ENCODE measurements around the gene SARNP.

SARNP gene

DNA sequence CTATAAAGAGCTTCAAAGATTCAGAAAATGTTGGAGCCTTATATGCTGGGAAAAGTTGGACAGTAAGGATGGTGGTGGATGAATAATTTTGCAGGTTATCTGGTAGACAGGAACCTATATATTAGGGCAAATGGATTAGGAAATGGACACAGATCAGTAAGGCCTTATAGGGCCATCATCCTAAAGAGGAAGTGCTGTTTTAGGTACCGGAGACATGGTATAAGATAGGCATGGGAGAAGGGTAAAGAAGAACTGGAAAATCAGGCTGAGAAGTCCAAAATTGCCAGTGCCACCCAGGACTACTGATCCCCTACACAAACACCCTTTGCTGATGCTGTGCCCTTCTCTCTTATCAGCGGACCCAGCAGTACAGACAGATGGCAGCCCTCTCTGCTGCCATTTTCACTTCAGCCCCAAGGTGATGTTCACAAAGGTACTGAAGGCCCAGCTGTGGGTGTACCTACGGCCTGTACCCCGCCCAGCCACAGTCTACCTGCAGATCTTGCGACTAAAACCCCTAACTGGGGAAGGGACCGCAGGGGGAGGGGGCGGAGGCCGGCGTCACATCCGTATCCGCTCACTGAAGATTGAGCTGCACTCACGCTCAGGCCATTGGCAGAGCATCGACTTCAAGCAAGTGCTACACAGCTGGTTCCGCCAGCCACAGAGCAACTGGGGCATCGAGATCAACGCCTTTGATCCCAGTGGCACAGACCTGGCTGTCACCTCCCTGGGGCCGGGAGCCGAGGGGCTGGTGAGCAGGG is 69.1 kb downstream of the SARNP start:
- no peaks in the 10 kb centered on the region for H3K9me3 ChIP-seq (ENCODE audit: control insufficient read depth, low read length)
- no peaks in the 10 kb centered on the region for H3K27me3 ChIP-seq (replicated peaks; ENCODE audit: control insufficient read depth, insufficient read depth, low read length)
- H3K4me3 ChIP-seq (ENCODE audit: low read length): no peak overlapping the region
- no peak overlapping the region for H3K9ac ChIP-seq (ENCODE audit: low read length)
- DNase-seq (ENCODE audit: low read depth): no peak
- peaks cover 30% of the 10 kb centered on the region for H3K4me1 ChIP-seq (ENCODE audit: control insufficient read depth, insufficient read depth, low read length)
- peaks cover 33% of the 10 kb centered on the region for H3K36me3 ChIP-seq (ENCODE audit: control insufficient read depth, insufficient read depth, low read length, severe bottlenecking)

DNA sequence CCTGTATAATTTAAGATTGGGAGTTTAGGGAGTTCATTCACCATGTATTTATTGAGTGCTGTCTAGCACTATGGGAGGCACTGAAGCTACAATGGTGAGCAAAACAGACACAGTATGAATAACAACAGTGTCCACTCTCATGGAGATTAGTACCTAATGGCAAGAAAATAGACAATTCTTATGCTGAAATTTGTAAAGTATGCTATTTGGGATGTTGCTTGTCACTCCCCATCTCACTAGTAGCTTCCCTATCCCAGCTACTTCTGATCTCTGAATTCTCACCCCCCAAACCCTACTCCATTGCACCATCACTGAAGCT is 70.7 kb downstream of the SARNP start:
- H3K4me1 ChIP-seq (ENCODE audit: control insufficient read depth, insufficient read depth, low read length): peaks cover 37% of the 10 kb centered on the region
- H3K4me3 ChIP-seq (ENCODE audit: low read length): no peak overlapping the region
- no peaks in the 10 kb centered on the region for H3K9me3 ChIP-seq (ENCODE audit: control insufficient read depth, low read length)
- no peaks in the 10 kb centered on the region for H3K27me3 ChIP-seq (replicated peaks; ENCODE audit: control insufficient read depth, insufficient read depth, low read length)
- no peak overlapping the region for H3K9ac ChIP-seq (ENCODE audit: low read length)
- no peak for DNase-seq (ENCODE audit: low read depth)
- H3K36me3 ChIP-seq (ENCODE audit: control insufficient read depth, insufficient read depth, low read length, severe bottlenecking): peaks cover 18% of the 10 kb centered on the region

DNA sequence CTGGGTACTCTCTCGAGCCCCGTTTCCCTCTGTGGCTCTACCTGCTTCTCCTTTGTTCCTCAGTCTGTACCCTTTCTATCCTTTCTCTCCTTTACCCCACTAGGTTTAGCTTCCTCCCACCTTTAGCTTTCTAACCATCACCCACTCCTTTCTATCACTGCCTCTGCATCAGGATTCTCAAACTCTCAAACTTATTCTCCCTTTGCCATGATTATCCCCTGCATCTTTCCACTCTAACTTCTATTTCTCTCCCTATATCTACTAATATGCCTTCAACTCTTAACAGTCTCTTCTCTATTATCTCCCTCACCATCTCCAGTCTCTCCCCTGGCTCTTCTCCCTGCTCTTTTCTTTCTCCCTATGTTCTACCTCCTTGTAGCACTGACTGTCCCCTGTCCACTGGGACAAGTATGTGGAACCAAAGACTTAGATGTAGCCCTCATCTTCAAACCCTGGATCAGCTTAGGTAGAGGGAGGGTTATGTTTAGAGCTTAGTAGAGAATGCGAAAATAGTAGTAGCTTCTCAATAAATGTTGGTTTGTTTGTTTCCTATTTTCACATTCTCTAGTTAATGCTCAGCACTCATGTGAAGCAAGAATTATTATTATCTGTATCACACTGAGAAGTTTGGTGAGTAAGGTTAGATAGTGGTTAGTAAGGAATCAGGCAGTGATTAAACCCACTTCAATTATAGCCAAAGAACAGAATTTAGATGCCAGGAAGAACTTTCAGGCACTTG is 71.2 kb downstream of the SARNP start:
- Histone ChIP-seq H3K4me3 (ENCODE audit: low read length) (no peak overlapping the region), H3K9me3 (ENCODE audit: control insufficient read depth, low read length) (no peaks in the 10 kb centered on the region), H3K9ac (ENCODE audit: low read length) (no peak overlapping the region), H3K4me1 (ENCODE audit: control insufficient read depth, insufficient read depth, low read length) (peaks cover 38% of the 10 kb centered on the region), H3K36me3 (ENCODE audit: control insufficient read depth, insufficient read depth, low read length, severe bottlenecking) (peaks cover 12% of the 10 kb centered on the region), H3K27me3 (replicated peaks; ENCODE audit: control insufficient read depth, insufficient read depth, low read length) (no peaks in the 10 kb centered on the region)
- no peak for DNase-seq (ENCODE audit: low read depth)

DNA sequence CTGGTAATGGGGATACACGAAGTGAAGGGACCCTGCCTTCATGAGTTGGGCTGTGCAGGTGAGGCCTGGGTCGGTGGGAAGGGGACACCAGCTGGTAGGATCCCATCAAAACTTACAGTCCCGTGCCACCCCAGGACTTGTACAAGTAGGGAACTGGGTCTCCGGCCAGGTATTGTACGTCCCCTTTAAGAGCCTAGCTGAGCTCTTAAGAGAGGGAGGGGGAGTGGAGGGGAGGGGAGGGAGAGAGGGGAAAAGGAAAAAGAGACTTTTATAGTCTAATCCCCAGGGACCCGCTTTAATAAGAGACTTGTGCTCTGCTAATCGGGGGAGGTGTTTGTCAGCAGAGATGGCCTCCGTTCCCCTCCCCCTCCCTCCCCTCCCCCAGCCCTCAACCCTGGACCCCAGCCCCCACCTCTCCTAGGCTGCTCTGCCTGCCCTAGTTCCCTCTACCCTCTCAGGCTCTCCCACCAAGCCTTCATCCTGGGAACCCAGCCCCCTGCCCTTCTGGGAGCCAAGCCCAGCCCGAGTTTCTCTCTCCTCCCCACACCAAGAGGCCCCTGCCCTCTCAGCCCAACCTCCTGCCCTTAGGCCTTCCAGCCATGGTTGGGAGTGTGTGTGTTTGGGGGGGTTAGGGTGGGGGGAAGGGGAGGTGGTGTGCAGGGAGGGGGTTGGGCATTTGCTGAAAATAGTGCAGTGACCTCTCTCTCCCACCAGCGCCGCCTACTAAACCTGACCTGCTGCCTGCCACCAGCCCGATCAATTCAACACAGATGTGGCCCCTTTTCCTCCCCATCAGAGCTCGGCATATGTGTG is 72.0 kb downstream of the SARNP start:
- Histone ChIP-seq H3K27me3 (replicated peaks; ENCODE audit: control insufficient read depth, insufficient read depth, low read length) (no peaks in the 10 kb centered on the region), H3K4me3 (ENCODE audit: low read length) (peak overlapping the region; percentile 84), H3K9me3 (ENCODE audit: control insufficient read depth, low read length) (no peaks in the 10 kb centered on the region), H3K9ac (ENCODE audit: low read length) (no peak overlapping the region), H3K4me1 (ENCODE audit: control insufficient read depth, insufficient read depth, low read length) (peaks cover 34% of the 10 kb centered on the region), H3K36me3 (ENCODE audit: control insufficient read depth, insufficient read depth, low read length, severe bottlenecking) (peaks cover 10% of the 10 kb centered on the region)
- peak; percentile 26 for DNase-seq (ENCODE audit: low read depth)

DNA sequence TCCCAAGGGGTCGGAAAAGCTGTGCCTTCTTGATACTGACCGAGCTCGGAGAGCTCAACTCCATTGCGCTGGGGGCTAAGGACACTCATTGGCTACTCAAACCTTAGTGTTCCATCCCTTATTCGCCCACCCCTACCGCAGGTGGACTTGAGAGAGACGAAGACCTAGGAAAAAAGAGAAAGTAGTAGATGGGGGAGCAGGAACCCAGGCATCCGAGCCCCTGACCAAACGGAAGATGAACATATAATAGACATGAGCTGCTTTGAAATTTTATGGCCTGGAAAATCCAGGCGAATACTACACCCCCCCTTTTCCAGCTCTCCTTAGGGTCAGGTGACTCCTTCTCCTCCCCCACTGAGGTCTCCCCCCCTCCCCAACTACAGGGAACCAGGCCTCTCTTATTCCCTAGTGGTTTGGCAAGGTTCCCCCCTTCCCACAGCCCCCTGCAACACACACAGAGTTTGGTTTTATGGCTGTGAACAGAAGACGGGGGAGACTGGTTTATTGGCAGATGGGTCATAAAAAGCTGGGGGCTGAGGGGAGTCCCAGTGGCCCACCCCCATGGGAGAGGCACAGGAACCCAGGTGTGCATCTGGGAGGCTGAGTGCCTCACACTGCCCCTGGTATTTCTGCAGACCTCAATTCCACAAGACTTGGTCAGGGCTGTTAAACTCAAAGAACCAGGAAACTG is 73.0 kb downstream of the SARNP start:
- H3K4me3 ChIP-seq (ENCODE audit: low read length): peak overlapping the region; percentile 84
- H3K27me3 ChIP-seq (replicated peaks; ENCODE audit: control insufficient read depth, insufficient read depth, low read length): no peaks in the 10 kb centered on the region
- H3K36me3 ChIP-seq (ENCODE audit: control insufficient read depth, insufficient read depth, low read length, severe bottlenecking): peaks cover 8% of the 10 kb centered on the region
- H3K9me3 ChIP-seq (ENCODE audit: control insufficient read depth, low read length): no peaks in the 10 kb centered on the region
- no peak for DNase-seq (ENCODE audit: low read depth)
- peaks cover 34% of the 10 kb centered on the region for H3K4me1 ChIP-seq (ENCODE audit: control insufficient read depth, insufficient read depth, low read length)
- H3K9ac ChIP-seq (ENCODE audit: low read length): peak overlapping the region; percentile 86

DNA sequence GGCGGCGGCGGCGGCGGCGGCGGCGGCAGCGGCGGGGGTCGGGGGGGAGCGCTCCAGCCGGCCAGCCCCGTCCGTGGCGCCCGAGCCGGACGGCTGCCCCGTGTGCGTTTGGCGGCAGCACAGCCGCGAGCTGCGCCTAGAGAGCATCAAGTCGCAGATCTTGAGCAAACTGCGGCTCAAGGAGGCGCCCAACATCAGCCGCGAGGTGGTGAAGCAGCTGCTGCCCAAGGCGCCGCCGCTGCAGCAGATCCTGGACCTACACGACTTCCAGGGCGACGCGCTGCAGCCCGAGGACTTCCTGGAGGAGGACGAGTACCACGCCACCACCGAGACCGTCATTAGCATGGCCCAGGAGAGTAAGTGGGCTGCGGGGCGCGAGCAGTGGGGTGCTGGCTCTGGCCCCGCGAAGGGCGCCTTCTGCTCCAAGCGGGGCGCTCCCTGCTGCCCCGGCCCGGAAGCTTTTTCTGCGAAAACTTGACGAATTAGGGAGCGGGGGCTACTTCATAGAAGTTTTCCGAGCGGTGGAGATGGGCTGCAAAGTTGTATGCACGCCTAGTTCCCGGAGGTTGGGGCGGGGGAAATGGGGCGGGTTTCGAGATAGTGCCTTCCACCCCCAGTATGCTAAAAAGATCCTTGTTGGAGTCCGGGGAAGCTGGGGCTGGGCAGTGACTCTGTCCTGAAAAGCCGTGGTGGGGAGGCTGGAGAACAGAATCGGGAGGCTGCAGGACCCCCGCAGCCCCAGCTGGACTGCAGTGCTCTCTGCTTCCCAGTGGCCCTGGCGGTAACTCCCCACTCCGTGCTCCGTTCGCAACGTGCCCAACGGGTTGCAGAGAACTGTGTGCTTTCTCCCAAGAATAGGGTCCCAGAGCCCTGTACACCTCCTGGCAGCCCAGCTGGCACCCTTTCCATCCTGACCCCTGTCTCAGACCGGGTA is 73.9 kb downstream of the SARNP start:
- Histone ChIP-seq H3K27me3 (replicated peaks; ENCODE audit: control insufficient read depth, insufficient read depth, low read length) (no peaks in the 10 kb centered on the region), H3K36me3 (ENCODE audit: control insufficient read depth, insufficient read depth, low read length, severe bottlenecking) (peaks cover 2% of the 10 kb centered on the region), H3K9me3 (ENCODE audit: control insufficient read depth, low read length) (no peaks in the 10 kb centered on the region), H3K4me1 (ENCODE audit: control insufficient read depth, insufficient read depth, low read length) (peaks cover 34% of the 10 kb centered on the region), H3K9ac (ENCODE audit: low read length) (peak overlapping the region; percentile 86), H3K4me3 (ENCODE audit: low read length) (peak overlapping the region; percentile 84)
- DNase-seq (ENCODE audit: low read depth): peak; percentile 81

DNA sequence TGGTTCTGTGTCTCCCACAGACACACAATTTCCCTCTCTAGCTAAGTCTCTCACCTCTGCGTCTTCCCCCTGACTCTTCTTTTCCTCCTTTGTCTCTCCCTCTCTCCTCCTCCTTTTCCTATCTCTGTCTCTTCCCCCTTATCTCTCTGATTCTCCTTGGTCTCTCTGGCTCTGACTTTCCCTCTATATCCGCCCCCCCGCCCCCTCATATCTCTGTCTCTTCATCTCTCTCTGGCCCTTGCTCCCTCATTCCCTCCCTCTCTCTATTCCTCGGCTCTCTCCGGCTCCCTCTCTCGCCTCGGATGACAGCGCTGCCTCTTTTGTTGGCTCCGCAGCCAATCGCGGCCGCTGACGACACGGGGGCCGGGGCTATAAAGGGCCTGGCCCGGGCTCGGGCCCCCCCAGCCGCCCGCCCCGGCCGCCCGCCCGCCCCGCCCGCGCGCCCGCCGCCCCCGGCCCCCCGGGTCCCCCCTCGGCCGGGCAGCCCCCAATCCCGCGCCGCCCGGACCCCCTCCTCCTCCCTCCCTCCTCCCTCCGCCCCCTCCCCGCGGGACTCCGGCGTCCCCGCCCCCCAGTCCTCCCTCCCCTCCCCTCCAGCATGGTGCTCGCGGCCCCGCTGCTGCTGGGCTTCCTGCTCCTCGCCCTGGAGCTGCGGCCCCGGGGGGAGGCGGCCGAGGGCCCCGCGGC is 74.7 kb downstream of the SARNP start, which contains the start of gene GDF11:
Gene GDF11 (plus strand): TSS at position 404 of the 687 bp plus-strand sequence. CDS start 195 bp downstream, at position 599.
- H3K4me3 ChIP-seq (ENCODE audit: low read length): peak within 1 kb of the TSS; percentile 84
- H3K27me3 ChIP-seq (replicated peaks; ENCODE audit: control insufficient read depth, insufficient read depth, low read length): no peaks in the 10 kb centered on the region
- peak; percentile 94 for DNase-seq (ENCODE audit: low read depth)
- H3K9ac ChIP-seq (ENCODE audit: low read length): peak within 1 kb of the TSS; percentile 86
- H3K9me3 ChIP-seq (ENCODE audit: control insufficient read depth, low read length): no peaks in the 10 kb centered on the region
- H3K4me1 ChIP-seq (ENCODE audit: control insufficient read depth, insufficient read depth, low read length): peaks cover 41% of the 10 kb centered on the region
- H3K36me3 ChIP-seq (ENCODE audit: control insufficient read depth, insufficient read depth, low read length, severe bottlenecking): no peaks in the 10 kb centered on the region

DNA sequence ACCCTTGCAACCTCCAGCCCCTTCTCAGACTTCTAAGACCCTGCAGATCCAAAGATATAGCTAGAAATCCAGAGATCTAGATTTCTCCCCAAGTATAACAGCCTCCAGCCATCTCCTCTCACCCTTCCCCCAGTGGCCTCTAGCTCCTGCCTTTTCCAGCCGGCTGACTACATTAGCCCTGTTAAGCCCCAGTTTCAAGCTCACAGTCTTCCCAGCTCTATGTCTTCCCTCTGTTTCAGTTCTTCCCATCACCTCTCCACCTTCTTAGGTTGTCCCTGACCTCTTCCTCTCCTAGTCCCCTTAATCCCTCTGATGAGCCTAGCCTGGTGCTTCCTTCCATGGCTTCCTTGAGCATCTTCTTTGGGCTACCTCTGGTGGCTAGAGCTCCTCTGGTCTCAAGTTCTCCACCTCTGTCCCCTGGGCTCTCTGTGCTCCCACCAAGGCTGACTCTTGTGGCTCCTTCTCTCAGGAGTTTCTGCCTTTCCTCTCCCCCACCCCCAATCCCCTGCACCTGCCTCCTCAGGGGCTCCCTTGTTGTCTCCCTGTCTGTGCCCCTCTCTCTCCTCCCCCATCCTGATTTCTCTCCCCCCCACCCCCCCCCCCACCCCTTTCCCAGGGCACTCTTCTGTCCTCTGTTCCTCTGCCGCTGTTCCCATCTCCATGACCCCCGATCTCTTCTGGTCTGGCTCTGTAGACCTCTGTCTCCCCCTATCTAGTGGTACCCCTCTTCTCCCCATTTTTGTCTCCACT is 75.4 kb downstream of the SARNP start:
- H3K27me3 ChIP-seq (replicated peaks; ENCODE audit: control insufficient read depth, insufficient read depth, low read length): no peaks in the 10 kb centered on the region
- H3K4me3 ChIP-seq (ENCODE audit: low read length): peak overlapping the region; percentile 72
- peak overlapping the region; percentile 70 for H3K9ac ChIP-seq (ENCODE audit: low read length)
- H3K4me1 ChIP-seq (ENCODE audit: control insufficient read depth, insufficient read depth, low read length): peaks cover 48% of the 10 kb centered on the region
- H3K9me3 ChIP-seq (ENCODE audit: control insufficient read depth, low read length): no peaks in the 10 kb centered on the region
- no peaks in the 10 kb centered on the region for H3K36me3 ChIP-seq (ENCODE audit: control insufficient read depth, insufficient read depth, low read length, severe bottlenecking)
- DNase-seq (ENCODE audit: low read depth): no peak

DNA sequence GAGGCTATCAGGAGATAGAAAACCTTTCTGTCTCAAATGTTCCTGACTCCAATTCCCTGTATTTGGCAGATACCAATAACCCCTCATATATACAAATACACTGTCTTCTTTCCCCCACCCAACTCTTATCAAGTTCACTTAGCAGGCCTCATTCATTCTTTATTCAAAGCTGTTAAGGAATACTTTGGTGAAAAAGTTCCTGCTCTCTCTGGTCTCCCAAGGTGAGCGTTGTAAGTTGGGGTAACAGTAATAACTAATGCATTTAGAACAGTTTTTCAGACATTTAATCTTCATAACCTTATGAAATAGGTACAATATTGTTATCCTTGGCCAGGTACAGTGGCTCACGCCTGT is 78.5 kb downstream of the SARNP start:
- H3K27me3 ChIP-seq (replicated peaks; ENCODE audit: control insufficient read depth, insufficient read depth, low read length): no peaks in the 10 kb centered on the region
- H3K9ac ChIP-seq (ENCODE audit: low read length): no peak overlapping the region
- no peaks in the 10 kb centered on the region for H3K36me3 ChIP-seq (ENCODE audit: control insufficient read depth, insufficient read depth, low read length, severe bottlenecking)
- no peak for DNase-seq (ENCODE audit: low read depth)
- H3K4me3 ChIP-seq (ENCODE audit: low read length): peak overlapping the region; percentile 91
- H3K9me3 ChIP-seq (ENCODE audit: control insufficient read depth, low read length): no peaks in the 10 kb centered on the region
- H3K4me1 ChIP-seq (ENCODE audit: control insufficient read depth, insufficient read depth, low read length): peaks cover 23% of the 10 kb centered on the region
